Placental pericyte (primary cell): ENCODE results near the gene UNC13D. TPM values are rescaled to one million over a fixed set of nuclear protein-coding genes. Genes with fewer than 3 reads are reported as not detected.

Source experiments
- total RNA-seq: library from RNA; depleted of rRNA; stranded (reverse); fragments of >200 nt; gene quantifications from 2 replicates; pipeline ENCODE4 v1.2.3, GENCODE V29; 2012

Gene UNC13D
- 1.8 and 2.3 TPM in 2 replicates for total RNA-seq

GRCh38 chr17:75843577-75844529, at the start of gene UNC13D:
Gene UNC13D, minus strand, starts transcription at chr17:75844404. Its CDS starts 67 bp downstream, at chr17:75844337.

GRCh38 chr17:75878174-75878998, 34.2 kb upstream of the UNC13D start, which contains the start of gene TRIM47:
Gene TRIM47, minus strand, starts transcription at chr17:75878581. Its CDS starts 33 bp downstream, at chr17:75878548.

GRCh38 chr17:75855310-75856061, 11.3 kb upstream of the UNC13D start, which contains the start of gene WBP2:
Gene WBP2, minus strand, starts transcription at chr17:75855335. Its CDS starts 38 bp downstream, at chr17:75855297.

GRCh38 chr17:75784473-75785015, 59.7 kb downstream of the UNC13D start, which contains the start of gene UNK:
Gene UNK, plus strand, starts transcription at chr17:75784806. Its CDS starts 75 bp downstream, at chr17:75784881.

Other genes starting within 250 kb of the UNC13D start
- not detected in 2 replicates for gene SMIM5, start 211.0 kb downstream of the UNC13D start, total RNA-seq
- 21.7 and 22.6 TPM in 2 replicates for gene RECQL5, start 177.2 kb downstream of the UNC13D start, total RNA-seq
- 66.6 and 75.9 TPM in 2 replicates for gene SAP30BP, start 177.1 kb downstream of the UNC13D start, total RNA-seq
- gene ITGB4, start 122.9 kb downstream of the UNC13D start, total RNA-seq, result 0.44 and 0.57 TPM in 2 replicates
- gene GALK1, start 79.2 kb downstream of the UNC13D start, total RNA-seq, result 24.7 and 37.7 TPM in 2 replicates
- gene UNK, start 59.6 kb downstream of the UNC13D start, total RNA-seq, result 15.3 and 24.6 TPM in 2 replicates
- gene WBP2, start 10.9 kb upstream of the UNC13D start, total RNA-seq, result 23.0 and 64.6 TPM in 2 replicates
- gene TRIM47, start 34.2 kb upstream of the UNC13D start, total RNA-seq, result 15.3 and 18.6 TPM in 2 replicates
- gene TRIM65, start 52.5 kb upstream of the UNC13D start, total RNA-seq, result 14.4 and 26.5 TPM in 2 replicates
- 35.5 and 44.2 TPM in 2 replicates for gene MRPL38, start 60.5 kb upstream of the UNC13D start, total RNA-seq
- 5.3 and 14.7 TPM in 2 replicates for gene FBF1, start 96.6 kb upstream of the UNC13D start, total RNA-seq
- 43.1 and 66.6 TPM in 2 replicates for gene ACOX1, start 134.8 kb upstream of the UNC13D start, total RNA-seq
- gene TEN1, start 134.8 kb upstream of the UNC13D start, total RNA-seq, result 15.3 and 18.6 TPM in 2 replicates
- 0.66 and 1.9 TPM in 2 replicates for gene CDK3, start 156.5 kb upstream of the UNC13D start, total RNA-seq
- 0.29 TPM in 1 of 2 replicates, not detected in the other for gene EVPL, start 182.9 kb upstream of the UNC13D start, total RNA-seq
- 36.9 and 48.4 TPM in 2 replicates for gene SRP68, start 228.1 kb upstream of the UNC13D start, total RNA-seq
- gene GALR2, start 230.4 kb upstream of the UNC13D start, total RNA-seq, result 0.14 and 0.22 TPM in 2 replicates
- gene ZACN, start 234.8 kb upstream of the UNC13D start, total RNA-seq, result not detected in 2 replicates